ENCODE results near the gene AHCYL2.

- no peak for TF ChIP-seq EZH2phosphoT487 (conservative IDR thresholded peaks at IDR 0.05; ENCODE audit: low read length)
- TF ChIP-seq CTCF (IDR thresholded peaks at IDR 0.05; ENCODE audit: insufficient read depth, low read length, poor library complexity, severe bottlenecking) = no peak
Observed at GRCh38 chr7:129313282-129313681, 88.5 kb downstream of the AHCYL2 start.

All from SU-DHL-6 (cell line).